Measurements from ENCODE around the gene ZNF562.

GRCh38 chr19:9620842-9621155 lies 54.1 kb downstream of the ZNF562 start:
- TF ChIP-seq ZMAT4 (CRISPR knock-in tag; IDR thresholded peaks at IDR 0.05) = no peak
- no peak for TF ChIP-seq FOXJ3 (CRISPR knock-in tag; IDR thresholded peaks at IDR 0.05; ENCODE audit: borderline replicate concordance)
- TF ChIP-seq AFF4 (CRISPR knock-in tag; IDR thresholded peaks at IDR 0.05; ENCODE audit: borderline replicate concordance) = no peak
- no peak for TF ChIP-seq HMGXB4 (CRISPR knock-in tag; IDR thresholded peaks at IDR 0.05)
- no peak for TF ChIP-seq ZNF263 (CRISPR knock-in tag; IDR thresholded peaks at IDR 0.05; ENCODE audit: low read depth)
- no peak for TF ChIP-seq CTCF (IDR thresholded peaks at IDR 0.05)
- TF ChIP-seq ATF3 (CRISPR knock-in tag; conservative IDR thresholded peaks at IDR 0.05) = no peak
- TF ChIP-seq ESRRA (CRISPR knock-in tag; IDR thresholded peaks at IDR 0.05; ENCODE audit: borderline replicate concordance) = no peak
- TF ChIP-seq IRF2 (CRISPR knock-in tag; IDR thresholded peaks at IDR 0.05; ENCODE audit: borderline replicate concordance, low read depth) = no peak
- TF ChIP-seq MAX (CRISPR knock-in tag; IDR thresholded peaks at IDR 0.05) = no peak
- no peak for TF ChIP-seq PRDM15 (CRISPR knock-in tag; IDR thresholded peaks at IDR 0.05)
- no peak for TF ChIP-seq KAT7 (CRISPR knock-in tag; IDR thresholded peaks at IDR 0.05; ENCODE audit: borderline replicate concordance)
